Measurements from ENCODE around the gene DAPK2.

Gene DAPK2

DNA sequence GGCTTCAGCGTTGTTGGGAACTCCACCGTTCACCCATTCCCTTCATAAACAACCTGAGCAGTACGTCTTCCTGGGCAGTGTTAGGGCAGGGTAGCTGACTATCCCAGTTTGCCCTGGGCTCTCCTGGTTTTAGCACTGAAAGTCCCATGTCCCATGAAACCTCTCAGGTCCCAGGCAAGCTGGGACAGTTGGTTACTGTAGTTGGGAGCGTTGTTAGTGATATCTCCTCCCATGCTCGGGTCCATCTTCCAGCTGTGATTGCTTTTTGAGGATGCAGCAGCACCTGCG lies 151.7 kb downstream of the DAPK2 start:
- TF ChIP-seq TCF12 (IDR thresholded peaks at IDR 0.05; ENCODE audit: low read depth), result no peak
- no peak for TF ChIP-seq YY1 (IDR thresholded peaks at IDR 0.05; ENCODE audit: low read depth)
- no peak for TF ChIP-seq CREB1 (IDR thresholded peaks at IDR 0.05; ENCODE audit: low read depth)
- TF ChIP-seq, protein P1, sequence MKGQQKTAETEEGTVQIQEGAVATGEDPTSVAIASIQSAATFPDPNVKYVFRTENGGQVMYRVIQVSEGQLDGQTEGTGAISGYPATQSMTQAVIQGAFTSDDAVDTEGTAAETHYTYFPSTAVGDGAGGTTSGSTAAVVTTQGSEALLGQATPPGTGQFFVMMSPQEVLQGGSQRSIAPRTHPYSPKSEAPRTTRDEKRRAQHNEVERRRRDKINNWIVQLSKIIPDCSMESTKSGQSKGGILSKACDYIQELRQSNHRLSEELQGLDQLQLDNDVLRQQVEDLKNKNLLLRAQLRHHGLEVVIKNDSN (IDR thresholded peaks at IDR 0.05), result no peak
- TF ChIP-seq NFIC (IDR thresholded peaks at IDR 0.05), result no peak
- no peak for TF ChIP-seq RAD21 (IDR thresholded peaks at IDR 0.05; ENCODE audit: low read depth)
- TF ChIP-seq, protein P2, sequence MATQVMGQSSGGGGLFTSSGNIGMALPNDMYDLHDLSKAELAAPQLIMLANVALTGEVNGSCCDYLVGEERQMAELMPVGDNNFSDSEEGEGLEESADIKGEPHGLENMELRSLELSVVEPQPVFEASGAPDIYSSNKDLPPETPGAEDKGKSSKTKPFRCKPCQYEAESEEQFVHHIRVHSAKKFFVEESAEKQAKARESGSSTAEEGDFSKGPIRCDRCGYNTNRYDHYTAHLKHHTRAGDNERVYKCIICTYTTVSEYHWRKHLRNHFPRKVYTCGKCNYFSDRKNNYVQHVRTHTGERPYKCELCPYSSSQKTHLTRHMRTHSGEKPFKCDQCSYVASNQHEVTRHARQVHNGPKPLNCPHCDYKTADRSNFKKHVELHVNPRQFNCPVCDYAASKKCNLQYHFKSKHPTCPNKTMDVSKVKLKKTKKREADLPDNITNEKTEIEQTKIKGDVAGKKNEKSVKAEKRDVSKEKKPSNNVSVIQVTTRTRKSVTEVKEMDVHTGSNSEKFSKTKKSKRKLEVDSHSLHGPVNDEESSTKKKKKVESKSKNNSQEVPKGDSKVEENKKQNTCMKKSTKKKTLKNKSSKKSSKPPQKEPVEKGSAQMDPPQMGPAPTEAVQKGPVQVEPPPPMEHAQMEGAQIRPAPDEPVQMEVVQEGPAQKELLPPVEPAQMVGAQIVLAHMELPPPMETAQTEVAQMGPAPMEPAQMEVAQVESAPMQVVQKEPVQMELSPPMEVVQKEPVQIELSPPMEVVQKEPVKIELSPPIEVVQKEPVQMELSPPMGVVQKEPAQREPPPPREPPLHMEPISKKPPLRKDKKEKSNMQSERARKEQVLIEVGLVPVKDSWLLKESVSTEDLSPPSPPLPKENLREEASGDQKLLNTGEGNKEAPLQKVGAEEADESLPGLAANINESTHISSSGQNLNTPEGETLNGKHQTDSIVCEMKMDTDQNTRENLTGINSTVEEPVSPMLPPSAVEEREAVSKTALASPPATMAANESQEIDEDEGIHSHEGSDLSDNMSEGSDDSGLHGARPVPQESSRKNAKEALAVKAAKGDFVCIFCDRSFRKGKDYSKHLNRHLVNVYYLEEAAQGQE (IDR thresholded peaks at IDR 0.05; ENCODE audit: low read depth), result no peak
- no peak for TF ChIP-seq CEBPB (IDR thresholded peaks at IDR 0.05)
- TF ChIP-seq FOXM1 (IDR thresholded peaks at IDR 0.05; ENCODE audit: borderline replicate concordance, low read depth), result no peak
- no peak for TF ChIP-seq TEAD4 (IDR thresholded peaks at IDR 0.05)
- no peak for TF ChIP-seq EGR1 (IDR thresholded peaks at IDR 0.05)
- no peak for TF ChIP-seq EP300 (IDR thresholded peaks at IDR 0.05; ENCODE audit: borderline replicate concordance)

DNA sequence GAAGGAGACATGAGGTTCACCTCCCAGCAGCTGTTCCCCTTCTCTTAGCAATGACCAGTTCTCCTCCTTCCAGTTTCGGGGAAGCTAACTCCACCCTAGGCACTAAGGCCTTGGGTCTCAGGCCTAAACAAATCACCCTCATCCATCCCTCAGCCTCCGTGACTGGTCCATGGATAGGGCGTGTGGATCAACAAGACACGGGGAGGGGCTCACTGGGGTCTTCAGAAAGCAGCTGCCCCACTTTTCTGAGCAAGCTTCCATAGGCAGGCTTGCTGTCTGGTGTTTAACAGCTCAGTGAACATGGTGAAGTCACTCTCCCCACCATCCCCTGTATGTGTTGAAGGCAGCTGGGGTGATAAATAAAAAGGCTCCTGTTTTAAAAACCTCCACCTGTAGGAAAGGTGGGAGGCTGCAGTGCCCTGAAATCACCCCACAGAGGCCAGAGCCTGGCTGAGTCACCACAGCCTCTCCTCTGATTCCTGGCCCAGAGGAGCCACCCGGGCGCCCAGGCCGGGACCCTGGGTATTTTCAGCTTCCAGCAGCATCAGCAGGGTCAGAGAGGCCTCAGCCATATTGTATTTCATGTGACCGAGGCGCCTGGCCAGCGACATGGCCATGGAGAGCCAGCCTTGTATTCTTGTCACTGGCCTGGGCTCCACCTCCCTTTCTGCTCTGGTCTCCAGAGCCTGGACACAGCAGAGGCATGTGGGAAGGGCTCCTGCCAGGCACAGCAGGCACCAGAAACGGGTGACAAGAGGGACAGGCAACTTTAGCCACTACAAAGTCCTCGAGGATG lies 152.2 kb downstream of the DAPK2 start:
- no peak for TF ChIP-seq RAD21 (IDR thresholded peaks at IDR 0.05; ENCODE audit: low read depth)
- TF ChIP-seq CEBPB (IDR thresholded peaks at IDR 0.05), result no peak

DNA sequence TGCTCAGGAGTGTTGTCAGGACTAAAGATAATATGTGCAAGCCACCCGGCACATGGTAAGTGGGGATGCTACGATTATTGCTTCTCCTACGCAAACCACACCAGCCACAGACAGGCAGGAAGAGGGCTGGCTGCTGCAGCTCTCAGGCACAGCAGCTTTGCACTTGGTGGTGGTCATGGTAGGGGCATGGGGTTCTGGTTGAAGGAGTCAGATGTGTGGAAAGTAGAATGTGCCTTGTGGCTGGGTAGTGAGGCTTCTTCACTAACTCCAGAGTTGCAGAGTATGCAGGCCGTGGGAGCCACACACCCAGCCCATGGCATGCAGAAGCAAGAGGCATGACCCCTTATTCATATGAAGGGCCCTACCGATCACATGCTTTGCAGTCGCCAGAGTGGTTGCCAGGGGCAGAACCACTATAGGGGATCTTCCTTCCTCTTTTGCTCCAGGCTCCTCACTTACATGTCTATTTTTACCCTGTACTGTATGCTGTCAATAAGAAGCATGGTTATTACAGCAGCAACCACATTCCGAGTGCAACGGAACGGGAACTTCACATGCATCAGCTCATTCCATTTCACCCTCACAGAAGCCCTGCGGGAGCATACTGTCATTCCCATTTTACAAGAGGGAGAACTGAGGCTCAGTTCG lies 153.4 kb downstream of the DAPK2 start:
- TF ChIP-seq CEBPB (IDR thresholded peaks at IDR 0.05) (no peak), ZBTB7A (IDR thresholded peaks at IDR 0.05; ENCODE audit: low read depth) (no peak), FOXM1 (IDR thresholded peaks at IDR 0.05; ENCODE audit: borderline replicate concordance, low read depth) (no peak), EP300 (IDR thresholded peaks at IDR 0.05; ENCODE audit: borderline replicate concordance) (no peak), EGR1 (IDR thresholded peaks at IDR 0.05) (no peak), TCF12 (IDR thresholded peaks at IDR 0.05; ENCODE audit: low read depth) (no peak), YY1 (IDR thresholded peaks at IDR 0.05; ENCODE audit: low read depth) (no peak), CREB1 (IDR thresholded peaks at IDR 0.05; ENCODE audit: low read depth) (no peak), TAF1 (IDR thresholded peaks at IDR 0.05; ENCODE audit: low read depth) (no peak), RAD21 (IDR thresholded peaks at IDR 0.05; ENCODE audit: low read depth) (no peak), NFIC (IDR thresholded peaks at IDR 0.05) (no peak), TEAD4 (IDR thresholded peaks at IDR 0.05) (no peak)
- TF ChIP-seq, protein P2 (IDR thresholded peaks at IDR 0.05; ENCODE audit: low read depth), result no peak
- TF ChIP-seq, protein P3, sequence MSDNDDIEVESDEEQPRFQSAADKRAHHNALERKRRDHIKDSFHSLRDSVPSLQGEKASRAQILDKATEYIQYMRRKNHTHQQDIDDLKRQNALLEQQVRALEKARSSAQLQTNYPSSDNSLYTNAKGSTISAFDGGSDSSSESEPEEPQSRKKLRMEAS (IDR thresholded peaks at IDR 0.05), result no peak
- TF ChIP-seq, protein P1 (IDR thresholded peaks at IDR 0.05), result no peak

DNA sequence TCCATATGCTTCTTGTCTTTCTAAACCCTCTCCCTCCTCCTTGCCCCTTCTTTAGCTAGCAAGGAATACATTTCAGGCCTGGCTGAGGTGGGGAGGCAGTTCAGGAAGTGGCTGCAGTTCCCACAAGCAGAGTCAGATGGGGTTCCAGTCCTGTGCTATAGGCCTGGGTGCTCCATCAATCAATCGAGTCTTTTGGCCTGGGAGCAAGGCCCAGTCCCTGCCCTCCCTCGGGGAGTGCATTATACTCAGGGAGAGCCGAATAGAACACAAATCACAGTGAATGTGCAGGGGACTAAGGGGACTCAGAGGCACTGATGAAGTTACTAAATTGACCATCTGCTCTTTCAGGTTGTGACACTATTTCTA lies 154.5 kb downstream of the DAPK2 start:
- TF ChIP-seq TEAD4 (IDR thresholded peaks at IDR 0.05), result no peak
- TF ChIP-seq ZBTB7A (IDR thresholded peaks at IDR 0.05; ENCODE audit: low read depth), result no peak
- no peak for TF ChIP-seq NFIC (IDR thresholded peaks at IDR 0.05)
- no peak for TF ChIP-seq EGR1 (IDR thresholded peaks at IDR 0.05)
- no peak for TF ChIP-seq TAF1 (IDR thresholded peaks at IDR 0.05; ENCODE audit: low read depth)
- no peak for TF ChIP-seq EP300 (IDR thresholded peaks at IDR 0.05; ENCODE audit: borderline replicate concordance)
- no peak for TF ChIP-seq TCF12 (IDR thresholded peaks at IDR 0.05; ENCODE audit: low read depth)
- no peak for TF ChIP-seq FOXM1 (IDR thresholded peaks at IDR 0.05; ENCODE audit: borderline replicate concordance, low read depth)
- TF ChIP-seq, protein P2 (IDR thresholded peaks at IDR 0.05; ENCODE audit: low read depth), result no peak

All from Ishikawa (cell line).